GM06990 (cell line): Measurements from ENCODE around the gene ARL4D.
"Not testable (repeated sequence)": the region's sequence is repeated elsewhere in the genome, so short reads cannot be mapped to it uniquely, and the experiment has no call there.

Experiments used
- DNase-seq: peaks from one replicate; pipeline ENCODE4 v3.0.0-alpha.2; 2011; ENCODE audit not compliant: insufficient read length; ENCODE audit errors: extremely low read depth
- H3K27me3 ChIP-seq: replicated peaks from 2 replicates; pipeline ENCODE4 v1.6.0; 2011; ENCODE audit warnings: low read length; ENCODE audit not compliant: control insufficient read depth, insufficient read depth
- H3K36me3 ChIP-seq: 2 replicates; pipeline ENCODE4 v1.5.1; 2011; ENCODE audit warnings: low read length; ENCODE audit not compliant: control insufficient read depth, insufficient read depth
- H3K4me3 ChIP-seq: replicated peaks from 2 replicates; pipeline ENCODE4 v1.5.1; 2011; ENCODE audit warnings: low read depth, mild to moderate bottlenecking, control low read depth, low read length
- TF ChIP-seq, protein P1 (sequence below): IDR thresholded peaks from 2 replicates; pipeline ENCODE4 v1.5.1; 2011; ENCODE audit warnings: low read length, control low read depth, mild to moderate bottlenecking, inconsistent platforms; ENCODE audit not compliant: insufficient read depth, poor library complexity, severe bottlenecking

The ARL4D gene

DNA sequence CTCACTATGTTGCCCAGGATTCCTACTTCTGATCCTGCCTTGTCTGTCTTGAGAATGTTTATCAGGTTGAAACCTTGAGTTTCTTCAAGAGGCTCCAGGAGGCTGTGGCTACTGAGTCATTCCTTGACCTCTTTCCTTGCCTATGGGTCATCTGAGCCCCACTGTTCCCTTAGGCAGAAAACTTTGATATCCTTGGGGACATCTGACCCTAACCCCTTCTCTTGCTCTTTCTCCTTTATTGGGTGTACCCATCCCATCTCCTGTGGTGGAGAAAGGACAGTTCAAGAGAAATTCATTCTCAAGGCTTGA lies 12.5 kb downstream of the ARL4D start:
- TF ChIP-seq, protein P1, sequence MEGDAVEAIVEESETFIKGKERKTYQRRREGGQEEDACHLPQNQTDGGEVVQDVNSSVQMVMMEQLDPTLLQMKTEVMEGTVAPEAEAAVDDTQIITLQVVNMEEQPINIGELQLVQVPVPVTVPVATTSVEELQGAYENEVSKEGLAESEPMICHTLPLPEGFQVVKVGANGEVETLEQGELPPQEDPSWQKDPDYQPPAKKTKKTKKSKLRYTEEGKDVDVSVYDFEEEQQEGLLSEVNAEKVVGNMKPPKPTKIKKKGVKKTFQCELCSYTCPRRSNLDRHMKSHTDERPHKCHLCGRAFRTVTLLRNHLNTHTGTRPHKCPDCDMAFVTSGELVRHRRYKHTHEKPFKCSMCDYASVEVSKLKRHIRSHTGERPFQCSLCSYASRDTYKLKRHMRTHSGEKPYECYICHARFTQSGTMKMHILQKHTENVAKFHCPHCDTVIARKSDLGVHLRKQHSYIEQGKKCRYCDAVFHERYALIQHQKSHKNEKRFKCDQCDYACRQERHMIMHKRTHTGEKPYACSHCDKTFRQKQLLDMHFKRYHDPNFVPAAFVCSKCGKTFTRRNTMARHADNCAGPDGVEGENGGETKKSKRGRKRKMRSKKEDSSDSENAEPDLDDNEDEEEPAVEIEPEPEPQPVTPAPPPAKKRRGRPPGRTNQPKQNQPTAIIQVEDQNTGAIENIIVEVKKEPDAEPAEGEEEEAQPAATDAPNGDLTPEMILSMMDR: no peak
- Histone ChIP-seq H3K27me3 (no peaks in the 10 kb centered on the region; the same call in 1 of the 2 replicates), H3K4me3 (no peak overlapping the region), H3K36me3 (no peaks in the 10 kb centered on the region)
- DNase-seq: no peak

DNA sequence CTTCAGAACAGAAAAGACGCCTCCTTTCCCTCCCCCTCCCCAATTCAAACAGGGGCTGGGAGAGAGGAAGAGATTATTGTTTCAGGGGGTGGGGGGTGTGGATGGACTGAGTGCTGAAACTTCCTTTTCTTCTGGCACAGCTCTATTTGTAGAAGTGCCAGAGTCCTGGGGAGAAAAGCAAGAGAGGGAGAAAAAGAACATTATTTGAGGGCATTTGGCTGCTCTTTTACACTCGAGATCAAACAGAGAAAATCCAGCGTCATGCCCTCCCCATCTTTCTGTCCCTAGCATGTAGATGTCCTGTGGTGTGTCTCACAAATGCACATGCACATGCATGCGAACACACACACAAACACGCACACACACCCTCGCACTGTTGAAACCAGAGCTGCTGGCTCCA lies 13.0 kb downstream of the ARL4D start:
- DNase-seq: no peak
- no peaks in the 10 kb centered on the region for H3K36me3 ChIP-seq
- TF ChIP-seq, protein P1: no peak

DNA sequence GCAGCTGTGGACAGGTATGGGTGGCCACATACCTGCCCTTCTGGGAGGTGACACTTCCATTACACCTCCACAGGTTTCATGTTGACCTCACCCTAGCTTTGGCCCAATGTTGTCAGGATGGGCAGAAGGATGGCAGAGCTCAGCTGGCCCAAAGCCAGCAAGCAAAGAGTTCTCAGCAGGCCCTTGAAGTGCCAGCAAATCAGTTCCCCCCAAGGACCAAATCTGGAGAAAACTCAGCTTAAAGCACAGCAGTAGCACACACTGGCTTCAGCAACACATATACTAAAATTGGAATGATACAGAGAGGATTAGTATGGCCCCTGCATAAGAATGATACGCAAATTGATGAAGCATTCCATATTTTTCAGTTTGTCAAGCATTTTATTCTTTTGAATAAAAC lies 13.4 kb downstream of the ARL4D start:
- Histone ChIP-seq H3K36me3 (no peaks in the 10 kb centered on the region), H3K4me3 (no peak overlapping the region), H3K27me3 (no peaks in the 10 kb centered on the region)
- TF ChIP-seq, protein P1: no peak
- DNase-seq: no peak

More for the DNA sequence above, 13.0 kb downstream of the ARL4D start:
- Histone ChIP-seq H3K27me3 (no peaks in the 10 kb centered on the region; the same call in 1 of the 2 replicates), H3K4me3 (no peak overlapping the region)

DNA sequence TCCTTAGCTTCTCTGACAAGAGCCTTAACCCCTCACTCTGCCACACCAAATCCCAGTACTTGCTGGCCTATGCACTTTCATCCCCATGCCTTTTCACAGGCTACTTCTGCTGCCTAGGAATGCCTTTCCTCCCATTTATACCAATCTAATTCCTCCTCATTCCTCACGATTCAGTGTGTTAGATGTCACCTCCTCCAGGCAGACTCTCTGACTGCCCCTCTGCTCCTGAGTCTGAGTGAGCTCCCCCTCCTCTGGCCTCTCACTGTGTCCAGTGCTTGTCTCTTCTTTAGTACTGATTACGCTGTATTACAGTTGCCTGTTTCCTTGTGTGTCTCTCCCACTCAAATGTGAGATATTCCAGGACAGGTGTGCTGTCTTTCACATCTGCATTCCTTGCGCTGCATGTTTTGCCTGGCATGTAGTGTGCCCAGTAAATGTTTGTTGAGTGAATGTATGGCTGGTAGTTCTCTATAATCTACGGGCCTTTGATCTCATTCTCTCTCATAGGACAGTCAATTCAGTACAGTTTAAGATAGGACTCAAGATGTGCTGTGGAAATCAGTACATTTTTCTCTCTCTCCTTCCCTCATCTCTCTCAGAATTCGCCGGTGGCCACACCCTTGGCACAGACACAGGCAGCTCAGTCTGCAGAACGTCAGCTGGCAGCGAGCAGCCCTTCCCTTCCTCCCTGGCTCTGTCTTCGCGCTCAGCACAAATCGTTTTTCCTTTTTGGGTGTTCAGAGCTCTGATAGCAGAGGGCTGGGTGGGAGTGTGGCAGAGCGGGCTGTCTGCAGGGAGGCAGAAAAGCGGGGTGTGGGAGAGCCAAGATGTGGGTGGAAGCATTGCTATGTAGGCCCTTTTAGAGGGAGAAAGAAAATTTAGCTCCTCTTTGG lies 18.5 kb downstream of the ARL4D start:
- Histone ChIP-seq H3K36me3 (no peaks in the 10 kb centered on the region), H3K27me3 (peaks cover 1% of the 10 kb centered on the region; the same call in 1 of the 2 replicates), H3K4me3 (no peak overlapping the region)
- no peak for DNase-seq
- TF ChIP-seq, protein P1: no peak

DNA sequence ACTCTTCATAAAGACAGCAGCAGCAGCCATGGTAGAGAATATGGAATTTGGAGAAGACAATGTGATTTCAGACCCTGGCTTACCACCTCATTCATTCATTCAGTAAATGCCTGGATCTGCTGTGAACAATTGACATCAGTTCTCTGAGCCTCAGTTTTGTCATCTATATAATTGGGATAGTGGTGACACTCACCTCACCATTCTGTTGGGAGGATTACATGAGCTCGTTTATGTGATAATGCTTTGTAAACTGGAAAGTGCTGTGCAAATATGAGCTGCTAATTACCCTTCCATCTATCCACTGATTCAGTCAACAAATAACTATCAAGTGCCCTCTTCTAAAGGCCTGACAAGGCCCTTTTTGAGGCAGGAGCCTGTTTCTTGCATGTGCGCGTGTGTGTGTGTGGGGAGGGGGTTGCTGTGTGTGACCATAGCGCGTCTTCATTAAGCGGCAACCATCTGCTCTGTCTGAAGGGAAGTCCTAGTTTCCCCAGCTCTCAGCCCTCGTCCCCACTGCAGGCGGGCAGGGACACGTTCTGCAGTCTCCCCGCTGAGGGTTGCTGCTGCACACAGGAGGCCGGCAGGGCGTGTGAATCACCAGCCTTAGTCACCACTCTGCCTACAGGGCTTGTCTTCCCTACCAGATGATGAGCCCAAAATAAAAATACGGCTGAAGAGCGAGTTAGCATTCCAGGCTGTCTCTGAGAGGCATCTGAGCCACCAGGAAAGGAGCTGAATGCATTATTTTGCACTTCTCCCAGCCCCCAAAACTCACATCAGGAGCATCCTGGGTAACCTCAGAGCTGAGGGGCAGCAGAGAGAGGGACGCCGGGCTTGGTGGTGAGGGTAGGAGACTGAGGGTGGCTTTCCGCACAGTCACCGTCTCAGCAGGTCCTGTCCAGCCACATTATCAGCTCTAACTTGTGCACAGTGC lies 19.9 kb downstream of the ARL4D start:
- Histone ChIP-seq H3K36me3 (no peaks in the 10 kb centered on the region), H3K4me3 (no peak overlapping the region), H3K27me3 (peaks cover 1% of the 10 kb centered on the region; the same call in 1 of the 2 replicates)
- TF ChIP-seq, protein P1: no peak
- no peak for DNase-seq

DNA sequence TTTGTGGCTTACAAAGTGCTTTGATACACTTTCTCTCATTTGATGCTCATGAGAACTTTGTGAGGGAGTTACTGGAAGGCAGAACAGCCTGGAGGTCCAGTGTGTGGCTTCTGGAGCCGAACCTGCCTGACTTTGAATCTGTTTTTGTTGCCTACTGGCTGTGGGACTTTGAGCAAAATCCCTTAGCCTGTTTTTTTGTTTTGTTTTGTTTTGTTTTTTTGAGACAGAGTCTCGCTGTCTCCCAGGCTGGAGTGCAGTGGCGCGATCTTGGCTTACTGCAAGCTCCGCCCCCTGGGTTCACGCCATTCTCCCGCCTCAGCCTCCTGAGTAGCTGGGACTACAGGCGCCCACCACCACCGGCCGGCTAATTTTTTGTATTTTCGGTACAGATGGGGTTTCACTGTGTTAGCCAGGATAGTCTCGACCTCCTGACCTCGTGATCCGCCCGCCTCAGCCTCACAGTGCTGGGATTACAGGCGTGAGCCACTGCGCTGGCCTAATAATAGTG lies 20.6 kb downstream of the ARL4D start:
- not testable (repeated sequence) for H3K36me3 ChIP-seq, H3K4me3 ChIP-seq, H3K27me3 ChIP-seq, DNase-seq
